Upper lobe of right lung (tissue), 1 donor: ENCODE measurements around the gene EXOSC3. TPM values are rescaled to one million over a fixed set of nuclear protein-coding genes. Genes with fewer than 3 reads are reported as not detected.
A peak's percentile ranks its signal among the peaks of the same experiment; 100 is the strongest.

Source experiments
- ATAC-seq: fragments of 200-7000 bp; cut with Tn5 transposase; one replicate; pipeline ENCODE4 v1.9.1; 2020; ENCODE audit warnings: mild to moderate bottlenecking, moderate library complexity
- DNase-seq: peaks from one replicate; pipeline ENCODE4 v3.0.0-alpha.2; 2020
- H3K27ac ChIP-seq: fragments of 200-600 bp; one replicate; pipeline ENCODE4 v1.8.0; 2022
- H3K27me3 ChIP-seq: fragments of 200-600 bp; one replicate; pipeline ENCODE4 v1.8.0; 2022; ENCODE audit warnings: mild to moderate bottlenecking
- H3K36me3 ChIP-seq: fragments of 200-600 bp; one replicate; pipeline ENCODE4 v1.8.0; 2022
- H3K4me1 ChIP-seq: fragments of 200-600 bp; one replicate; pipeline ENCODE4 v1.8.0; 2022
- H3K4me3 ChIP-seq: fragments of 200-600 bp; one replicate; pipeline ENCODE4 v1.8.0; 2022; ENCODE audit warnings: mild to moderate bottlenecking
- H3K9me3 ChIP-seq: fragments of 200-600 bp; one replicate; pipeline ENCODE4 v1.8.0; 2022
- CTCF ChIP-seq: fragments of 200-600 bp; IDR thresholded peaks from one replicate; pipeline ENCODE4 v1.8.0; 2022; ENCODE audit warnings: antibody characterized with exemption
- intact Hi-C: fragments of 100-400 bp; cut with DNase I; formaldehyde crosslinking; loops from one replicate; pipeline ENCODE4 v1.11.0; 2022
- total RNA-seq: library from RNA; stranded (reverse); fragmentation: NEBNext Ultra II Directional; extraction: Animal tissue kit (Norgen Biotek cat#: 25700); gene quantifications from one replicate; pipeline ENCODE4 v1.2.1, GENCODE V29; 2021
- donor health status: DM: no; HTN: yes; CAD: no; lungs with severe emphysema.

The EXOSC3 gene
- total RNA-seq, 1 donor from 2014 or later: 23.7 TPM

DNA sequence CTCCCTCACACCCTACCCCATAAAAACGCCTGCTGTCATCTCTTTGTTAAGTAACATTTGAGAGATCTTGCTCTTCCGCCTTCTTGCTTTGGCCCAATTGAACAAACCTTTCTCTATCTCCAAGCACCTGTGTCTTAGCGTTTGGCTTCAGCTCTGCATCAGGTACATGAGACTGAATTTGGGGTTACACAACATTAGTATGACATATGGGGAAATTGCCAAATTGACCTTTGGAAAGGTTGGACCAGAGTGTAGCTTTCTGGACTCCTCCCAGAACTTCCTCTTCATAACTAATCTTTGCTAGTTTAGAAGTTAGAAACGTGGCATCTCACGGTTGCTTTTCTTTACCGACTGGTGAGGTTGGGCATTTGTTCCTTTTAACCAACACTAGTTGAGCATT lies 3.5 kb upstream of the EXOSC3 start:
- intact Hi-C loops: no loop called here
- Histone ChIP-seq H3K4me3 (no peak overlapping the region), H3K27me3 (no peaks in the 10 kb centered on the region), H3K9me3 (no peaks in the 10 kb centered on the region), H3K36me3 (peaks cover 5% of the 10 kb centered on the region), H3K27ac (no peak overlapping the region), H3K4me1 (peaks cover 14% of the 10 kb centered on the region)
- TF ChIP-seq CTCF: no peak
- ATAC-seq (no peak), DNase-seq (no peak)

DNA sequence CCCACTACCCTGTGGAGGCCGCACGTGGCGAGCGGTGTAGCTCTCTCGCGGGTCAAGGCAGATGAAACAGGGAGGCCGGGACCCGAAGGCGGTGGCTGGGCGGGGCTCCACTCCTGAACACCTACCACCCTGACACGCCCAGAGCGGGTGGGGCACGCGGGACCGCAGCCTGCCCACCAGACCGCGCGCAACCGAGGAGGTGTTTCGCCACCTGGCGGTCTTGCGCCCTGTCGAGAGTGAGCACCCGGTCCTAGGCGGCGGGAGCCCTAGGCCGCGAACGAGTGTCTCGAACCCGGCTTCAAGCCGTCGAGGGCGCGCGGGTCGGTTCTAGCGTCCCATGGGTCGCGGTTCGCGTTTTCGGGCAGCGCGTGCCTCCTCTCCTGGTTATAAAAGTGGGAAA lies 2.2 kb upstream of the EXOSC3 start:
- H3K9me3 ChIP-seq: no peaks in the 10 kb centered on the region
- H3K27ac ChIP-seq: no peak overlapping the region
- H3K36me3 ChIP-seq: peaks cover 18% of the 10 kb centered on the region
- H3K4me1 ChIP-seq: peaks cover 16% of the 10 kb centered on the region
- no peak for TF ChIP-seq CTCF
- H3K4me3 ChIP-seq: no peak overlapping the region
- intact Hi-C loops: no loop called here
- H3K27me3 ChIP-seq: no peaks in the 10 kb centered on the region
- ATAC-seq: no peak
- DNase-seq: no peak

DNA sequence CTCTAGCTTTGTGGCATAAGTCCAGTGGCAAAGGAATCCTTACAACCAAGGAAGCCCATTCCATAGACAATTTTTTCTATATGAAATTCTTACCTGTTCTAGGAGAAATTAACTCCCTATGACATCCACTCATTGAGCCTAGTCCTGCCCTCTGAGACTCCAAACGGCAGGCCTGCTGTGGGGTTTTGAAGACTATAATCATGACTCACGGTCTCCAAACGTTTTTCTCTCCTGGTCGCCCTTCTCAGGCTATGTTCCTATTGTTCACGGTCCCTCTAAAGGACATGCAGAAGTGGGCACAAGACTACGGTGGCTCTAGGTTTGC lies 611 bp downstream of the EXOSC3 start:
- DNase-seq (no peak), ATAC-seq (no peak)
- Histone ChIP-seq H3K36me3 (peaks cover 46% of the 10 kb centered on the region), H3K27me3 (no peaks in the 10 kb centered on the region), H3K9me3 (no peaks in the 10 kb centered on the region), H3K4me3 (peak overlapping the region; percentile 99), H3K27ac (peak overlapping the region; percentile 88), H3K4me1 (peaks cover 16% of the 10 kb centered on the region)
- no peak for TF ChIP-seq CTCF
- intact Hi-C loops: no loop called here

GRCh38 chr9:37778534-37778933 lies 6.3 kb downstream of the EXOSC3 start:
- ATAC-seq (no peak), DNase-seq (no peak)
- H3K27ac ChIP-seq: no peak overlapping the region
- H3K4me1 ChIP-seq: peaks cover 4% of the 10 kb centered on the region
- no peak overlapping the region for H3K4me3 ChIP-seq
- H3K36me3 ChIP-seq: peaks cover 92% of the 10 kb centered on the region
- intact Hi-C loops: no loop called here
- H3K9me3 ChIP-seq: no peaks in the 10 kb centered on the region
- H3K27me3 ChIP-seq: no peaks in the 10 kb centered on the region
- no peak for TF ChIP-seq CTCF

DNA sequence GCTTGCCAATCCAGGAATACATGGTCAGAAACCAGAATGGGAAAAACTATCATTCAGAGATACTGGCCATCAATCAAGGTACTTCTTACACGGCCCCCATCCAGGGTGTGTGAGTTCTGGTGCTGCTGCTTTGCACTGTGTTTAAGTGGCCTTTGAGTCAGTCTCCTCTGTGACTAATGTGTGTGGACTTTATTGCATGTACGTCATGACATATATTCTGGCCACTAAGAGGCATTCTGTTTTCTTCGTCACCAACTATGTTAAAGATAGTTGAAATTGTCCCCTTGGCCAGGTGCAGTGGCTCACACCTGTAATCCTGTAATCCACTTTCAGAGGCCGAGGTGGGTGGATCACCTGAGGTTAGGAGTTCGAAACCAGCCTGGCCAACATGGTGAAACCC lies 8.5 kb downstream of the EXOSC3 start:
- no peak for TF ChIP-seq CTCF
- Histone ChIP-seq H3K4me1 (no peaks in the 10 kb centered on the region), H3K27me3 (no peaks in the 10 kb centered on the region), H3K9me3 (no peaks in the 10 kb centered on the region), H3K27ac (no peak overlapping the region), H3K4me3 (no peak overlapping the region), H3K36me3 (peaks cover 91% of the 10 kb centered on the region)
- ATAC-seq (no peak), DNase-seq (no peak)
- intact Hi-C loops: no loop called here

GRCh38 chr9:37775216-37775919 lies 9.5 kb downstream of the EXOSC3 start:
- Histone ChIP-seq H3K4me3 (no peak overlapping the region), H3K27ac (no peak overlapping the region), H3K36me3 (peaks cover 91% of the 10 kb centered on the region), H3K9me3 (no peaks in the 10 kb centered on the region), H3K27me3 (no peaks in the 10 kb centered on the region), H3K4me1 (no peaks in the 10 kb centered on the region)
- no peak for TF ChIP-seq CTCF
- DNase-seq (no peak), ATAC-seq (no peak)
- intact Hi-C loops: no loop called here
